ENCODE results near the gene EEFSEC. TPM values are rescaled to one million over a fixed set of nuclear protein-coding genes. Genes with fewer than 3 reads are reported as not detected.
A peak's percentile ranks its signal among the peaks of the same experiment; 100 is the strongest.

The EEFSEC gene
- total RNA-seq, 1 experiment from 2014 or later = 9.5 TPM

DNA sequence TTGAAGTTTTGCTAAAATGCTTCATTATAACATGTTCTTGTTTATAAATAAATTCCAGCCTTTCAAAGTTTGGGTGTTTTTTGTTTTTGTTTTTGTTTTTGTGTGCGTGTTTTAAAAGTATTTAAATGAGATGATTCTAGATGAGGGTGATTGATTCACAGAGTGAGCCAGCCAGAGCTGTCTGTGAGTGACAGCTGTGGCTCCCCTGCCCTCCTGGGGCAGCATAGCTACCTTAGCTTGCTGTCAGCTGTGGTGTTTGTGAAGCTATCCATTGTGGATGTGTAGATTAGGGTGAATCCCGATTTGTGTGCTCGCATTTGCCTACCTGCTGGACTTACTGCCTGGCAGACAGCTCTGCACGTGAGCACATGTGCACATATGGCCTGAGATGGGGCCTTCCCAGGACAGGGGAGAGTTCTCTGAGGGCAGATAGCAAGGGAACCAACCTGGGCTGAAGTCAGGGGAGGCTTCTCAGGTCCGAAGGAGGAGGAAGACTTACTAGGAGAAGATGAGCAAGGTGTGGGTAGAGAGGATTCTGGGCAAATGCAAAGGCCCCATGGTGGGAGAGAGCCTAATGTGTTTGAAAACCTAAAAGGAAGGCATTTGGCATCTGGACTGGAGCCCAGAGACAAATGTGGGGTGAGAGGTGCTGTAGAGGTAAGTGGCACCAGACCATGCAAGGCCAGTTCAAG, 124.2 kb downstream of the EEFSEC start:
- no peak overlapping the region for H3K14ac ChIP-seq (ENCODE audit: insufficient read depth, low read length)
- H3K4me1 ChIP-seq (ENCODE audit: insufficient read depth, low read length) = peaks cover 17% of the 10 kb centered on the region; the same call in 1 of the 2 replicates
- Mint-ChIP-seq H3K4me1 (peaks cover 62 to 67% of the 10 kb centered on the region in 2 experiments), H3K27ac (no peak overlapping the region), H3K36me3 (ENCODE audit: insufficient read depth in 1 of 3, low read depth in 3 of 3) (no peaks in the 10 kb centered on the region; a peak in 1 of 7 replicates), H3K27me3 (ENCODE audit: low read depth) (peaks cover 43% of the 10 kb centered on the region), H3K4me3 (no peak overlapping the region), H3K9me3 (no peaks in the 10 kb centered on the region)
- H3T11ph ChIP-seq (ENCODE audit: low read length) = no peak overlapping the region
- no peak overlapping the region for H2AK5ac ChIP-seq (ENCODE audit: insufficient read length, low read length)
- no peaks in the 10 kb centered on the region for H3K27me3 ChIP-seq (ENCODE audit: insufficient read depth, low read length)
- H3K79me2 ChIP-seq (ENCODE audit: insufficient read depth, low read length) = no peaks in the 10 kb centered on the region
- H4K91ac ChIP-seq (ENCODE audit: insufficient read length, low read depth, low read length) = no peak overlapping the region
- no peak overlapping the region for H3K23ac ChIP-seq (ENCODE audit: insufficient read length, low read depth, low read length)
- H2BK12ac ChIP-seq (ENCODE audit: insufficient read length, low read depth, low read length) = no peak overlapping the region
- H3K9me3 ChIP-seq (ENCODE audit: control insufficient read depth, low read depth, low read length) = no peaks in the 10 kb centered on the region
- no peak overlapping the region for H3K27ac ChIP-seq (ENCODE audit: insufficient read length, low read depth, low read length)
- no peaks in the 10 kb centered on the region for H4K20me1 ChIP-seq (ENCODE audit: control insufficient read depth, insufficient read depth, insufficient read length)
- H3K9ac ChIP-seq (ENCODE audit: extremely low read depth, insufficient read length, low read length) = no peak overlapping the region
- no peak overlapping the region for H2BK15ac ChIP-seq (ENCODE audit: low read depth, low read length)
- H3K18ac ChIP-seq (ENCODE audit: insufficient read length, low read depth, low read length) = no peak overlapping the region
- no peaks in the 10 kb centered on the region for H3K23me2 ChIP-seq (ENCODE audit: insufficient read length, low read depth, low read length, poor library complexity, severe bottlenecking)
- TF ChIP-seq, protein P1, sequence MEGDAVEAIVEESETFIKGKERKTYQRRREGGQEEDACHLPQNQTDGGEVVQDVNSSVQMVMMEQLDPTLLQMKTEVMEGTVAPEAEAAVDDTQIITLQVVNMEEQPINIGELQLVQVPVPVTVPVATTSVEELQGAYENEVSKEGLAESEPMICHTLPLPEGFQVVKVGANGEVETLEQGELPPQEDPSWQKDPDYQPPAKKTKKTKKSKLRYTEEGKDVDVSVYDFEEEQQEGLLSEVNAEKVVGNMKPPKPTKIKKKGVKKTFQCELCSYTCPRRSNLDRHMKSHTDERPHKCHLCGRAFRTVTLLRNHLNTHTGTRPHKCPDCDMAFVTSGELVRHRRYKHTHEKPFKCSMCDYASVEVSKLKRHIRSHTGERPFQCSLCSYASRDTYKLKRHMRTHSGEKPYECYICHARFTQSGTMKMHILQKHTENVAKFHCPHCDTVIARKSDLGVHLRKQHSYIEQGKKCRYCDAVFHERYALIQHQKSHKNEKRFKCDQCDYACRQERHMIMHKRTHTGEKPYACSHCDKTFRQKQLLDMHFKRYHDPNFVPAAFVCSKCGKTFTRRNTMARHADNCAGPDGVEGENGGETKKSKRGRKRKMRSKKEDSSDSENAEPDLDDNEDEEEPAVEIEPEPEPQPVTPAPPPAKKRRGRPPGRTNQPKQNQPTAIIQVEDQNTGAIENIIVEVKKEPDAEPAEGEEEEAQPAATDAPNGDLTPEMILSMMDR (conservative IDR thresholded peaks at IDR 0.05) = no peak
- no peak overlapping the region for H2BK120ac ChIP-seq (ENCODE audit: low read depth, low read length, poor library complexity, severe bottlenecking)
- WGBS (ENCODE audit: extremely low coverage, insufficient read length, low lambda C conversion rate) = 100% methylated on average over 1 of the region's 5 CpGs
- H2AFZ ChIP-seq (ENCODE audit: low read length) = no peak overlapping the region
- no peak overlapping the region for H4K5ac ChIP-seq (ENCODE audit: insufficient read length, low read depth, low read length)
- no peak overlapping the region for H3K4ac ChIP-seq (ENCODE audit: low read depth, low read length)
- H2BK5ac ChIP-seq (ENCODE audit: insufficient read length, low read length) = no peak overlapping the region
- no peak overlapping the region for H2BK20ac ChIP-seq (ENCODE audit: low read depth, low read length, poor library complexity, severe bottlenecking)
- H3K56ac ChIP-seq (ENCODE audit: insufficient read length, low read depth, low read length) = no peak overlapping the region
- H3K4me2 ChIP-seq (ENCODE audit: insufficient read depth, insufficient read length, low read length) = no peak overlapping the region
- H3K79me1 ChIP-seq (ENCODE audit: insufficient read depth, low read depth, low read length, poor library complexity, severe bottlenecking) = no peaks in the 10 kb centered on the region
- H4K8ac ChIP-seq (replicated peaks; ENCODE audit: insufficient read length, low read depth, low read length) = no peak overlapping the region
- DNase-seq = peak; percentile 19
